DMS79 (cell line): ENCODE data around the gene ZNF789.

ENCODE experiments used
- DNase-seq: peaks from one replicate; lab custom pipeline; 2025; lab: John Stamatoyannopoulos, UW

ZNF789 gene

DNA sequence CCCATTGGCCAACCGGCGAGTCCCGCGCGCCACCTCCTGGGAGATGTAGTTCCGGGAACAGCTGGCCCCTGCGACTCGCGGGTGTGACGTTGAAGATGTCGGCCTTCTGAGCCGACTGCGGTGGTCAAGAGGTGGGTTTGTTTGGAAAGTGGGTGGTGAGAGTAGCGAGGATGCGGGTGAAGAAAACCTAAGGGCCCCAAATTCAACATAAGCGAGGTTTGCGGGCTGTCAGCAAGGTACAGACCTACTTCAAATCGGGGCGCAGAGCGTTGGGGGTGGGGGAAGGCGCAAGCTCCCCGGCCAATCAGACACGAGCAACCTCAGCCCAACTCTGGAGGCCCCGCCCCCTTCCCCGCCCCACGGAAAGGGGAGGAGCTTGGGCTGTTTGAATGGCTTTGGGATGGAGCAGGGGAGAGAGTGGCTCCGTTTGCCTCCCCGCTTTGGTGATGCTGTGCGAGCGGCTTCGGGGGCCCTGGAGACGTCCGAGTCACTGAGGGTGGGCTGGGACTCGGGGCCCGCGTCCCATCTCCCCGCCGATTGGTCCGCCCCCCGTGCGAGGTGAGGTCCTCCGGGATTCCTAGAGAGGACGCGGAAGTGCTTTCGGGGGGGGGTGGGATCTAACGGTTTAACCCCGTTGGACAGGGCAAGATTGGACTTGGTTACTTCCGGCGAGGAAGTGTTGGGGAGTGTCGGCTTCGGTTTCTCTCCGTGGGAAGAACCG is 32.1 kb downstream of the ZNF789 start, which contains the start of gene ZKSCAN5:
Gene ZKSCAN5, plus strand, starts transcription at position 60 of the 721 bp plus-strand sequence. CDS start 1,383 bp downstream, outside the sequence.
- peak; percentile 95 for DNase-seq

DNA sequence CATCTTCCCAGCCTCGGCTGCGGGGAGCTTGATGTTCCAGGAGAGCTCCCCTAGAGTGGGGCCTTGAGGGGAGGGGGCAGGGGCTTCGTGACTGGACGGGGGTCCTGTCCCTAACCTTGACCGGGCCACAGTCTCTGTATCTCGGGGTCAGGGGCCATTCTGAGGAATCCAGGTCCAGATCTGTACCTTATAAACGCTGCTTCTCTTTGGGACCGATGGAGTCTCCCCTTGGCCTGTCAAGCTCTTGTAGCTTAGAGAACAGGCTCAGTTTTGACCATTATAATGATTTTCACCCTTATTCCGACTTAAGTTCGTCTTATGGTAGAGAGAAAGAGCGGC is 32.6 kb downstream of the ZNF789 start:
- DNase-seq: no peak

DNA sequence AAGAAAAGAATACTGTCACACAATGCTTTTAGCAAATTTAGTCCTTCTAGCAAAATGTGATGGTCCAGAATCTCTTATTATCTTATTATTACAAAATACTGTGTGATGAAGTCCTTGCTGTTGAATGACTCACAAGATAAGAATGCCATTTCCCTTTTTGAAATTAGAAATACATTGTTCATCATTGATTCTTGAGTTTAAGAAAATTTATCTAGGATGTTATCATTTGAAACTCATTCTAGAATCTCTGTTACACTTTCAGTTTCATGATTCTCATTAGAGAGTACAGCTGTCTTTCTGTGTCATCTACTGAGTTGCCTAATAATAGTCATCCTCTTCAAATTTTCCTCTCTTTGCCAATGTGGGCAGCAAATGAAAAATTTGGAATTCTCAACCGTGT is 41.4 kb downstream of the ZNF789 start:
- no peak for DNase-seq

DNA sequence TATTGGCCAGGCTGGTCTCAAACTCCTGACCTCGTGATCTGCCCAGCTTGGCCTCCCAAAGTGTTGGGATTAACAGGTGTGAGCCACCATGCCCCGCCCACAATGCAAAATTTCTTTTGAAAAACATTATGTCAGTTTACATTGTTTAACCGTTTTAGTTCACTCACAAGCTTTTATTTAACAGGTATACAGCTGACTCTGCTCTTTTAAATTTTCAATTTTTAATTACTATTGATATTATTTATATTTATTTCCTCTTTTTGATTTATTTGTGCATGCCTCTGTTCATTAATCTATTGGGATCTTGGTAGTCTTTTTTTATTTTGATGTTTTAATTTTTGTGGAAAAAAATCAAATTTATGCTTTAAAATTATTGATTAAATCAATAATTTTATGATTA is 48.7 kb downstream of the ZNF789 start:
- no peak for DNase-seq

DNA sequence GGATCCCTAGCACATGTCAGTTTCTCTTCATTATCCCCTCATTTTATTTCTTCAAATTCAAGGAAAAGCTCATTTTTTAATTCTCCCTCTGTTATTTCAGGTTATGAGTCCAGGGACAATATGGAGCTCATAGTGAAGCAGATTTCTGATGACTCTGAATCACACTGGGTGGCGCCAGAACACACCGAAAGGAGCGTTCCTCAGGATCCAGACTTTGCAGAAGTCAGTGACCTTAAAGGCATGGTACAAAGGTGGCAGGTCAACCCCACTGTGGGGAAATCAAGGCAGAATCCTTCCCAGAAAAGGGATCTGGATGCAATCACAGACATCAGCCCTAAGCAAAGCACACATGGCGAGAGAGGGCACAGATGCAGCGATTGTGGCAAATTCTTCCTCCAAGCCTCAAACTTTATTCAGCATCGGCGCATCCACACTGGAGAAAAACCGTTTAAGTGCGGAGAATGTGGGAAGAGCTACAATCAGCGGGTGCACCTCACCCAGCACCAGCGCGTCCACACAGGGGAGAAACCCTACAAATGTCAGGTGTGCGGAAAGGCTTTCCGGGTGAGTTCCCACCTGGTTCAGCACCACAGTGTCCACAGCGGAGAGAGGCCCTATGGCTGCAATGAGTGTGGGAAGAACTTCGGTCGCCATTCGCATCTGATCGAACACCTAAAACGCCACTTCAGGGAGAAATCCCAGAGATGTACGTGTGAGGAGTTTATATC is 53.2 kb downstream of the ZNF789 start:
- no peak for DNase-seq

GRCh38 chr7:99531354-99531765 is 58.7 kb downstream of the ZNF789 start:
- DNase-seq: no peak

GRCh38 chr7:99535667-99536066 is 63.0 kb downstream of the ZNF789 start:
- no peak for DNase-seq
